Esophagus (tissue), 2 donors: ENCODE measurements around the gene DLGAP1. TPM values are rescaled to one million over a fixed set of nuclear protein-coding genes. Genes with fewer than 3 reads are reported as not detected.

Experiments used
- H3K27ac ChIP-seq, 2 donors: one replicate each; pipeline ENCODE4 v1.5.1; 2013; ENCODE audit warnings: low read depth in 2 of 2, mild to moderate bottlenecking in 2 of 2, inconsistent platforms in 1 of 2, low read length in 1 of 2, moderate library complexity in 1 of 2
- H3K27me3 ChIP-seq, 2 donors: one replicate each; pipeline ENCODE4 v1.6.1; 2013; ENCODE audit warnings: low read length in 2 of 2, control low read depth in 1 of 2, mild to moderate bottlenecking in 1 of 2; ENCODE audit not compliant: insufficient read depth in 2 of 2, control insufficient read depth in 1 of 2
- H3K36me3 ChIP-seq, 2 donors: one replicate each; pipeline ENCODE4 v1.6.1; 2013; ENCODE audit warnings: low read length in 1 of 2; ENCODE audit not compliant: control insufficient read depth in 2 of 2, insufficient read depth in 2 of 2
- H3K4me1 ChIP-seq, 2 donors: one replicate each; pipeline ENCODE4 v1.6.1; 2013; ENCODE audit warnings: low read length in 1 of 2; ENCODE audit not compliant: control insufficient read depth in 2 of 2, insufficient read depth in 2 of 2
- H3K4me3 ChIP-seq, 2 donors: one replicate each; pipeline ENCODE4 v1.5.1; 2013; ENCODE audit warnings: low read length in 2 of 2, mild to moderate bottlenecking in 2 of 2, low read depth in 1 of 2, moderate library complexity in 1 of 2
- H3K9me3 ChIP-seq, 2 donors: one replicate each; pipeline ENCODE4 v1.6.1; 2013; ENCODE audit warnings: mild to moderate bottlenecking in 2 of 2, low read depth in 1 of 2, low read length in 1 of 2, moderate library complexity in 1 of 2; ENCODE audit not compliant: control insufficient read depth in 2 of 2, insufficient read depth in 1 of 2
- WGBS, 2 donors: extraction: QIAGEN DNeasy Blood & Tissue Kit; methylation state at CpG; one replicate each; pipeline ENCODE4 v1.1.7; 2013; 5-methylcytosine and 5-hydroxymethylcytosine counted together
- polyA plus RNA-seq, 2 donors: library from polyadenylated mRNA; stranded (reverse); fragments of 200-250 nt; gene quantifications; one replicate each; pipeline ENCODE4 v1.2.3, GENCODE V29; 2013
- donor health status: healthy with polysubstance abuse.
- donor health status: Bipolar disorder and iron deficiency.

Gene DLGAP1
- polyA plus RNA-seq, 2 donors: 0.47 to 0.59 TPM

DNA sequence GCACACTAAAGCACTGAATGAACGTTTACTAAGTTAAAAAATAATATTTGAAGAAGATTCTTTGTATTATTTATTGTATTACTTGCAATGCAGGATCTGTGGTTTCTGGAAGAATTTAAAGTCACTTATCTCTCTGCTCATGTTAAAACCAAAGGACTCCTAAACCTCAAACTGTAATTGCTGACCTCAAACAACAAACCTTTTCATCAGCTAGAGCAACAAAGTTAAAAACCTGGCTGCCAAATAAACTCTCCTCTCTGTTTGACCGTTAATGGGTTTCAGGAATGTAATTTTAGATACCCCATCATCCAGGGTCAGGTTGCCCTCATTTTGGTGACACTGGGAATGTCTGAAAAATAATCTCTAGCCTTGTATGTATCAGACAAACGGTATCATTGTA is 766.0 kb downstream of the DLGAP1 start:
- 48 to 51% methylated on average over 3 of the region's 3 CpGs for WGBS, 2 donors
- H3K9me3 ChIP-seq: peaks cover 0 to 2% of the 10 kb centered on the region in 2 donors
- no peaks in the 10 kb centered on the region for H3K36me3 ChIP-seq
- H3K4me1 ChIP-seq: no peaks in the 10 kb centered on the region
- H3K27me3 ChIP-seq: no peaks in the 10 kb centered on the region
- H3K27ac ChIP-seq: no peak overlapping the region
- no peak overlapping the region for H3K4me3 ChIP-seq

DNA sequence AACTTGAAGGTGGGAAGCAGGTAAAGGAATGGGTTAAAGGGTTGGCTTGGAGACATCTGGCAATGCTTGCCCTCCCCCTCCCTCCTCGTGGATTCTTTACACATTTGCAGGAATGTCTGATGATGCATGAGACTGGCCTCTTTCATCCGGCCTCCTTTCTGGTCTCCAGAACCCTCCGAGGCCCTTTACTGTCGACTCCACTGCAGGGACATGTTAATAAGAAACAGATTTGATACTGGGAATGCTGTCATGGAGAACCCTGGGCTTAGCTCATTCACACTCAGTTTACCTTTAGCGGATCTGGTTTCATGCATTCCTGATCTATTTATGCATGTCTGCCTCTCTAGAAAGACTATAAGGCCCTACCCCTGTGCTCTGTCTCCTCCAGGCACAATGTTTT is 766.4 kb downstream of the DLGAP1 start:
- Histone ChIP-seq H3K36me3 (no peaks in the 10 kb centered on the region), H3K4me3 (no peak overlapping the region), H3K9me3 (peaks cover 0 to 2% of the 10 kb centered on the region in 2 donors), H3K27ac (no peak overlapping the region), H3K27me3 (no peaks in the 10 kb centered on the region), H3K4me1 (no peaks in the 10 kb centered on the region)
- WGBS, 2 donors: 41 to 48% methylated on average over 5 of the region's 5 CpGs

DNA sequence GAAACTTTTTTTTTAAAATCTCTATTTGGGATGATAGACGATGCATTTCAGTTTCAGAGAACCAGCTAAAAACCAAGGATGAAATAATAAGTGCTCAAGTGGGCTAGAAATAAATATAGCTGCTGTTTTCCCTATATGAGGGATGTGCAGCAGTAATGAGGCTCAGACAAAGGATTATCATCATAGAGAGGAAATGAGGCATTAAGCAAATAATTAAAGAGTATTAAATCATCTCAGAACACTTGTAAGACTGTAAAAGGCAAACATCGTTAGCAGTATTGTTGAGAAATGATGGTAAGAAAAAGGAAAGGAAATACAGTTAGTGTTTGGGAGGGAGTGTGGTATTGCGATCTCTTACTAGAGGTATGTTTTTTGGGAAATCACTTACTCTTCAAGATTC is 771.6 kb downstream of the DLGAP1 start:
- Histone ChIP-seq H3K27ac (no peak overlapping the region), H3K4me1 (peaks cover 0 to 2% of the 10 kb centered on the region in 2 donors), H3K9me3 (peaks cover 0 to 2% of the 10 kb centered on the region in 2 donors), H3K4me3 (no peak overlapping the region), H3K36me3 (no peaks in the 10 kb centered on the region), H3K27me3 (no peaks in the 10 kb centered on the region)
- WGBS, 2 donors: 51 to 57% methylated on average over 3 of the region's 3 CpGs

DNA sequence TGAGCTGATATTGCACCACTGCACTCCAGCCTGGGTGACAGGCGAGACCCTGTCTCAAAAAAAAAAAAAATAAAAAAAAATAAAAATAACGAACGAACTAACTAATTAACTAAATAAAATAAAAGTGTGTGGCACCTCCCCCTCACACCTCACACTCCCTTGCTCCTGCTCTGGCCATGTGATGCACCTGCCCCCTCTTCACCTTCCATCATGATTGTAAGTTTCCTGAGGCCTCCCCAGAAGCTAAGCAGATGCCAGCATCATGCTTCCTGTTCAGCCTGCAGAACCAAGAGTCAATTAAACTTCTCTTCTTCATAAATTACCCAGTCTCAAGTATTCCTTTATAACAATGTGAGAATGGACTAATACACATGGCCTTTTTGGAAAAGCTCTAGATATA is 773.0 kb downstream of the DLGAP1 start:
- Histone ChIP-seq H3K9me3 (peaks cover 0 to 2% of the 10 kb centered on the region in 2 donors), H3K4me1 (peaks cover 0 to 2% of the 10 kb centered on the region in 2 donors), H3K4me3 (no peak overlapping the region), H3K27ac (no peak overlapping the region), H3K27me3 (no peaks in the 10 kb centered on the region), H3K36me3 (no peaks in the 10 kb centered on the region)
- WGBS, 2 donors: 94 to 98% methylated on average over 3 of the region's 3 CpGs

DNA sequence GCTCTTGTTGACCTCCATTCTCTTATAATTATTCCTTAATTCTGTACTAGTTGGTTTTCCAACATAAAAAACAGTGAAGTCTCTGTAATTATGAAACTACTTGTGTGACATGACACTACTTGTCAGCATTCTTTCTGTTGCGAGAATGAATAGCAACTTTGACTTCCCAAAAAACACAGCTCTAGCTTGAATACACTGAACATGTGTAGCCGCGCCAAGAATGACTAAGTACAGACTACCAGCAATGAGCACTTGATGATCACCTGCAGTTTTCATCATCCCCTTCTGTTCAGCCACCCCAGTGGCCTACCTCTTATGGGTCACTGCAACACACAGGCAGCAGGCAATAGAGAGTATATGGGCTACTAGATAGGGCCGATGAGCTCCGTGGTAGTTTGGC is 775.9 kb downstream of the DLGAP1 start:
- no peak overlapping the region for H3K4me3 ChIP-seq
- WGBS, 2 donors: 51 to 58% methylated on average over 5 of the region's 5 CpGs
- H3K36me3 ChIP-seq: no peaks in the 10 kb centered on the region
- peaks cover 0 to 2% of the 10 kb centered on the region in 2 donors for H3K4me1 ChIP-seq
- H3K27me3 ChIP-seq: no peaks in the 10 kb centered on the region
- no peaks in the 10 kb centered on the region for H3K9me3 ChIP-seq
- peak overlapping the region; percentile 47 to 55 for H3K27ac ChIP-seq

DNA sequence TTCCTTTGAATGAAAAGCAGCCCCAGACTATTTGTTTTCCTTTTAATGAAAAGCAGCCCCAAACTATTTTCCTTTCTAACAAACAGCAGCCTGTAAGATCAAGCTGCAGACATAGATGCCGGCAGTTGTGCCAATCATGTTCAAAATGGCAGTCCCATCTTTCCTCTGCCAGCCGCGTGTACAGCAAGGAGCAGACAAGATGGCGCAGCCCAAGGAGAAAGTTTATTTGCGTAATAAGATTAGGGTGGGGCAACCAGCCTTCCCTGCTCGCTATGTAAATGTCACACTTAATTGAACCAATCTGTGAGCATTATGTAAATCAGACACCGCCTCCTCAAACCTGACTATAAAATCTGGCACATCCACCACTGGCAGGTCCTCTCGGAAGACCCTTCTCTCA is 779.1 kb downstream of the DLGAP1 start:
- Histone ChIP-seq H3K9me3 (no peaks in the 10 kb centered on the region), H3K4me3 (no peak overlapping the region), H3K36me3 (no peaks in the 10 kb centered on the region), H3K27ac (no peak overlapping the region), H3K4me1 (peaks cover 0 to 2% of the 10 kb centered on the region in 2 donors), H3K27me3 (no peaks in the 10 kb centered on the region)
- WGBS, 2 donors: 95 to 96% methylated on average over 8 of the region's 8 CpGs

DNA sequence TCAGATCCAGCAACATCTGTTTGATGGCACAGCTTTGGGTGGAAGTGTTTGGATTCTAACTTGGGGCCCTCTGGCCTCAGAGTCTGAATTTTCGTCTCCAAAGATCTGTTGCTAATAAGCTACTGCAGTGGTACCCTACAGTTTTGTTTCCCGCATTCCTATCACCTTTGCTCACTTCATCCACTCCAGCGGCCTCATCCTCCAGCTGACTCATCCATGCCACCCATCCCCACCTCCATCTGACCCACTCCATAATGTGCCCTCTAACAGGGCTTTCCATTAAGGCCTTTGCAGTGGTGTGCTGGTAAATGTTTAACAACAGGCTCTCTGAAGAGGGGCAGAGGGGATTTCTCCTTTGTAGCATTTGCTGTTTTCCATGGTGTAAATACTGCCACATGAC is 779.7 kb downstream of the DLGAP1 start:
- no peaks in the 10 kb centered on the region for H3K27me3 ChIP-seq
- no peaks in the 10 kb centered on the region for H3K36me3 ChIP-seq
- H3K27ac ChIP-seq: no peak overlapping the region
- H3K4me1 ChIP-seq: peaks cover 0 to 2% of the 10 kb centered on the region in 2 donors
- H3K9me3 ChIP-seq: no peaks in the 10 kb centered on the region
- WGBS, 2 donors: 87 to 92% methylated on average over 3 of the region's 3 CpGs
- H3K4me3 ChIP-seq: no peak overlapping the region

DNA sequence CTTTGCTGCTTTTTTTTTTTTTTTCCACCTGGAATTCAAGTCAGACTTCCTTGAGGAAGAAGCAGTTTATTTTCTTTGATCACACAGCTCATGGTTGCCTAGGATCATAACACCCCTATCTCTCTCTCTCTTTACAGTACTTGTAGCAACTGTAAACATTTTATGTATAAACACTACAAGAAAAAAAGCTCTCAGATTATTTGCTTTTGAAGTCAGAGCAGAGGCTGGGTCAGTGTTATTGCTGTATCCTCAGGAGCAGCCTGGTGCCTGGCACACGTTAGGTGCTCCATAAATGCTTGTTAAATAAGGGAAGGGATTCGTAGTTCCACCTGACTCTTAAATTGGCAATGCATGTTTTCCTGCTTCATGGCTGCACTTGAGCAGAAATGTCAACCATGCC is 783.9 kb downstream of the DLGAP1 start:
- no peaks in the 10 kb centered on the region for H3K27me3 ChIP-seq
- 33 to 43% methylated on average over 2 of the region's 2 CpGs for WGBS, 2 donors
- no peaks in the 10 kb centered on the region for H3K9me3 ChIP-seq
- H3K4me3 ChIP-seq: no peak overlapping the region
- H3K36me3 ChIP-seq: no peaks in the 10 kb centered on the region
- no peaks in the 10 kb centered on the region for H3K4me1 ChIP-seq
- H3K27ac ChIP-seq: no peak overlapping the region

DNA sequence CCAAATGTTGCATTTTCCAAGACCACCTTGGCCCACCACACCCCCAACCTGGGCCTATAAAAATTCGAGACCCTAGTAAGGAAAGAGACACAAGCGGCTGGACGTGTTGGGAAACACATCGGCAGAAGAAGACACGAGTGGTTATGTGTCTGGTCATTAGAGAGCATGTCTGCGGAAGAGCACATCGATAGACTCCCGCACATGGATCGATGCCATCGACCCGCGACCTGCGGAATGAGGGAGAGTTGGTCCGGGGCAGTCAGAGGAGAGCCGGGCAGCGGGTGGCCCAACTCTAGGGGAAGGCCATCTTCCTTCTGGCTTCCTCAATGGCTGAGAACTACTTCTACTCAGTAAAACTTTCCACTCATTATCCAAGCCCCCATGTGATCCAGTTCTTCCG is 785.7 kb downstream of the DLGAP1 start:
- 97 to 98% methylated on average over 17 of the region's 17 CpGs for WGBS, 2 donors
- Histone ChIP-seq H3K27ac (no peak overlapping the region), H3K4me1 (no peaks in the 10 kb centered on the region), H3K27me3 (no peaks in the 10 kb centered on the region), H3K4me3 (no peak overlapping the region), H3K9me3 (no peaks in the 10 kb centered on the region), H3K36me3 (no peaks in the 10 kb centered on the region)

DNA sequence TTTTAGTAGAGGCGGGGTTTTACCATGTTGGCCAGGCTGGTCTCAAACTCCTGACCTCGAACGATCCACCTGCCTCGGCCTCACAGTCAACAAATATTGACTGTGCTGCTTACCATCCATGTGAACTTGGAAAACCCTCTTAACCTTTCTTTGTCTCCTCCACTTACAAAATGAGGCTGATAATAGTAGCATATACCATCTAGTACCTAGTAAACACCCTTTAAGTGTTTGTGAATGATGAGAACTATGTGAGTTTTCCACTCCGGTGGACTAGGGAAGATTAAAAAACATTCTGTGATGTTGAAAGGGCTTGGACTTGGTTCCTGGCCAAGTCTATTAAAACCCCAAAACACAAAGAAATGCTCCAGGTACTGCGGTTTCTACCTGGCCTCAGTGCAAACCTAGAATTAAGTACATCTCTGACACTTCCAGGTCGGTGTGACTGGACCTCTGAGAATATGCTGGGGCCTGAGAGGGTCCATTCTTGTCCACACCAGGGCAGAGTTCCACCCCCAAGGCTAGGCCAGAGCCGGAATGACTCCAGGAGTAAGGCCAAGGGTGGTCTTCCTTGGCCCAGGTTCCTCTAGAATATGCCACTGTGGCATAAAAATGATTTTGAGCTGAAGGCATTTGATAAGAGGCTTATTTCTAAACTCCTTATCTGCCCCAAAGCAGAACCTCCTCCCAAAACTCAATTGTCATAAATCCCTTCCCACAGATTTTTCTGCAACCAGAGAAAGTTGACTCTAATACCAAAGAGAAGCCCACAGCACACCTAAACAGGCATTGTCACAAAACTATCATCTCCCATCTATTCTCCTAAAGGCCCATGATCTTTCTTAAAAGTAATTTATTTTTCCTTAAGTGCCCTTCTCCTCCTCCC is 787.6 kb downstream of the DLGAP1 start:
- H3K27ac ChIP-seq: no peak overlapping the region
- 50 to 57% methylated on average over 8 of the region's 8 CpGs for WGBS, 2 donors
- H3K9me3 ChIP-seq: no peaks in the 10 kb centered on the region

More for the DNA sequence above, 787.6 kb downstream of the DLGAP1 start:
- Histone ChIP-seq H3K4me1 (no peaks in the 10 kb centered on the region), H3K4me3 (no peak overlapping the region), H3K36me3 (no peaks in the 10 kb centered on the region), H3K27me3 (no peaks in the 10 kb centered on the region)
